HTERT RPE-1 (cell line): ENCODE results near the gene SFTPB.

Experiments used
- in situ Hi-C: fragments of 300-500 bp; cut with MboI; formaldehyde crosslinking; loops from 4 replicates; pipeline ENCODE4 v1.14.3; 2020; ENCODE audit warnings: low sequenced_read_pairs

SFTPB gene

GRCh38 chr2:85704038-85704437, 36.0 kb upstream of the SFTPB start:
- in situ Hi-C loops: loop anchor here (25.0 kb wide), 1 partner anchor 108 kb away; no protein-coding TSS in a partner anchor

DNA sequence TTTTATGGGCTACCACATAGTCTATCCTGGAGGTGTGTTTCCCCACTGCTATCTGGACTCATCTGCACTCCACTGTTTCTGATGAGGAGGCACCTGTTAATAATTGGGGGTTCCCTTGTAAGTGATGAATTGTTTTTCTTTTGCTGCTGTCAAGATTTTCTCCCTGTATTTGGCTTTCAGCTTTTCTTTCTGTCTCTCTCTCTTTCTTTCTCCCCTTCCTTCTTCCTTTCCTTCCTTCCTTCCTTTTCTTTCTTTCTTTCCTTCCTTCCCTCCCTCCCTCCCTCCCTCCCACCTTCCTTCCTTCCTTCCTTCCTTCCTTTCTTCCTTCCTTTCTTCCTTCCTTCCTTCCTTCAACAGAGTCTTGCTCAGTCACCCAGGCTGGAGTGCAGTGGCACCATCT, 35.3 kb upstream of the SFTPB start:
- in situ Hi-C loops: loop anchor here (25.0 kb wide), 1 partner anchor 109 kb away; no protein-coding TSS in a partner anchor

- in situ Hi-C loops: loop anchor here (25.0 kb wide), 1 partner anchor 110 kb away; no protein-coding TSS in a partner anchor
These were observed 34.8 kb upstream of the SFTPB start for GRCh38 chr2:85702800-85703199.

GRCh38 chr2:85702172-85702571, 34.2 kb upstream of the SFTPB start:
- in situ Hi-C loops: loop anchor here (25.0 kb wide), 1 partner anchor 110 kb away; no protein-coding TSS in a partner anchor

GRCh38 chr2:85699325-85699724, 31.3 kb upstream of the SFTPB start:
- in situ Hi-C loops: no loop called here

GRCh38 chr2:85698880-85699254, 30.9 kb upstream of the SFTPB start:
- in situ Hi-C loops: no loop called here

DNA sequence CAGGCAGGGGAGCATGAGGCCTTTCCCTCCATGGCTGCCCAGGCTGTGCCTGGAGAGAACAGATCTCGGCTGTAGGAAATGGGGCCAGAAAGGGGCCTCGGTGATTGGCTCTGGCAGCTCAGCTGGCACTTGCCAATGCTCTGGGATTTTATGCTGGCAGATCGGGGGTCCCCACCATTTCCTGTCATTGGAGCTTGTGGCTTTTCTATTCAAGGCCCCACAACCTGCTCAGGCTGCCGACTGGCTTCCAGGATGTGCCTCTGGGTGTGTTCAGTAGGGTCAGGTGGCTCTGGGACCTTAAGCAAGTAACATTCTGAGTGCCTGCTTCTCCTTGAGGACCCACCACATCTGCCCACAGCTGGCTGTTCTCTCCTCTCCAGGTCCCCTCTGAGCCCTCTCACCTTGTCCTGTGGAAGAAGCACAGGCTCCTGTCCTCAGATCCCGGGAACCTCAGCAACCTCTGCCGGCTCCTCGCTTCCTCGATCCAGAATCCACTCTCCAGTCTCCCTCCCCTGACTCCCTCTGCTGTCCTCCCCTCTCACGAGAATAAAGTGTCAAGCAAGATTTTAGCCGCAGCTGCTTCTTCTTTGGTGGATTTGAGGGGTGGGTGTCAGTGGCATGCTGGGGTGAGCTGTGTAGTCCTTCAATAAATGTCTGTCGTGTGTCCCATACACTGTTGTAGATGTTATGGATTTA, 30.3 kb upstream of the SFTPB start:
- in situ Hi-C loops: no loop called here

DNA sequence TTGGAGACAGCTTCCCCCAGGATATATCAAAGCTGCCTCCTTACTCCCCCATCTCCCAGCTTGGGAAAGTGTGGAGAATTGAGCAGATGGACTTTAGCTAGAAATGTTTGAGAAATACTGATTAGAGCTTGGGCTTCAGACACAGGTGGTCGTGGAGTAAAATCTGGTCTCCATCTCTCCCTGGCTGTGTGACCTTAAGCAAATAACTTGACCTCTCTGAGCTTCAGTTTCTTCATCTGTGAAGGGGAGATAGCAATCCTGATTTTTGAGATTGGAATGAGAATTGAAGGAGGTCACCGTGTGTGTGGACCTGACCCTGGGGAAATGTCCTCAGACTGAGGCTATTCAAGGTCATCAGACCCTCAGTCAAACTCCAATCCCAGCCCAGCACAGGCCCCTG, 29.7 kb upstream of the SFTPB start:
- in situ Hi-C loops: no loop called here

DNA sequence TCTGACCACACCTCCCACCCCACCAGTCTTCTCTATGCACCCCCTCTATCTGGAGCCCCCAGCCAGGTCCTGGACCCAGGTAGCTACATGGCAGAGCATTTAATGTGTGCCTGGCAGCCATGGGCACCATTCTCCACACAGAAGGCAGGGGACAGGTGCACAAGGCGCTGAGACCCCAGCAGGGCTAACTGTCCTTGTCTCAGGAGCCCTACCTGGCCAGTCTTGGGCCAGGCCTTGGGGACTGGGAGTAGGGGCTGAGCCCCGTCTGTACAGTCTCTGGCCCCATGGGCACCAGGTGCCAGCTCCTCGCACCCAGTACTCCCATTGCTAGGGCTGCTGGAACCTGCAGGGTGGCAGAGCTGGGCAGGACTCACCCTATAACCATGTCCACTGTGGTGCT, 29.1 kb upstream of the SFTPB start:
- in situ Hi-C loops: no loop called here

DNA sequence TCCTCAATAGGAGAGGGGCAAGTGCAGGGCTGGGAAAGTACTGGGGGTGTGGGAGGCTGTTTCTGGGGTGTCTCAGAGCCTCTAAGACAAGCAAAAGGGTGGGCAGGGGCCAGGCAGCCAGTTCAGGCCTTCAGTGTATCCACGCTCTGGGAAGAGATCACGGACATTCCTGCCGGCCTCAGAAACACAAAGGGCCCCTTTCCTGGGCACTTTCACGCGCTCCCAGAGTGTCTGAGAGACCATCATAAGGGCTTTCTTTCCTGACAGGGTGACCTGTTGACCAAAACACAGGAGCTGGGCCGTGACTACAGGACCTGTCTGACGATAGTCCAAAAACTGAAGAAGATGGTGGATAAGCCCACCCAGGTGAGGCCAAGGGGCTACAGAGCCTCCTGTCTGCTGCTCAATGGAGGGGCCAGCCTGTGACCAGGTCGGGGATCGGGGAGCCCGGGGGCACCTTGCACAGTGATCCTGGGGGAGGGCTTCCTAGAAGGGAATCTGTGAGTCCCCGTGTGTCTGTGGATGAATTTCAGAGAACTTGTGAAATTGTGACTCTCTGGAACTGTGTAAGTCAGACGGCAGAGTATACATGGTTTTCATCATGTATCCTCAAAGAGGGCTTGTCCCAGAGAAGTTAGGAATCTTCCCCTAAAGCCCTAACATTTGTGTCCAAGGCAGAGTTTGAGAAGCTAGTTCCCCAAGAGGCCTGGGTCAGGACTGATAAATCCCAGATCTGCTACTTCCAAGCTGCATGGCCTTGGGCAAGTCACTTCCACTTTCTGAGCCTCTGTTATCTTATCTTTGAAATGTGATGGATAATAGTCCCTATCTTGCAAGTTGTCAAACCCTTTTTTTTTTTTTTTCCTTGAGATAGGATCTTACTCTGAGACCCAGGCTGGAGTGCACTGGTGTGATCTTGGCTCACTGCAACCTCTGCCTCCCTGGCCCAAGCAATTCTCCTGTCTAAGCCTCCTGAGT, 28.0 kb upstream of the SFTPB start:
- in situ Hi-C loops: no loop called here

DNA sequence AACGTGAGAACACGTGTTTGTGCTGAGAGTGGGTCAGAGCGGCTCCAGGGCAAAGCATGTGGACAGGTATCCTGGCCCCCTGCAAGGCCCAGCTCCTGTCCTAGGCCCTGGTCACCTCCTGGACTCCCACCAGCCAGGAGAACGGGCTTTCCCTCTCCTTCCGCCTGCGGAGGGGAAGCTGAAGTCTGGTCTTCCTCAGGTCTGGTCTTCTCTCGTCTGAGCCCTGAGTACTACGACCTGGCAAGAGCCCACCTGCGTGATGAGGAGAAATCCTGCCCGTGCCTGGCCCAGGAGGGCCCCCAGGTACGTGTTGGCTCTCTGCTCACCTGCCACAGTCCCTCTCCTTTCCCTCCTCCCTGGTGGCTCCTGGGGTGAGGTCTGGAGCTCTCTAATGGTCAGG, 27.1 kb upstream of the SFTPB start:
- in situ Hi-C loops: no loop called here

DNA sequence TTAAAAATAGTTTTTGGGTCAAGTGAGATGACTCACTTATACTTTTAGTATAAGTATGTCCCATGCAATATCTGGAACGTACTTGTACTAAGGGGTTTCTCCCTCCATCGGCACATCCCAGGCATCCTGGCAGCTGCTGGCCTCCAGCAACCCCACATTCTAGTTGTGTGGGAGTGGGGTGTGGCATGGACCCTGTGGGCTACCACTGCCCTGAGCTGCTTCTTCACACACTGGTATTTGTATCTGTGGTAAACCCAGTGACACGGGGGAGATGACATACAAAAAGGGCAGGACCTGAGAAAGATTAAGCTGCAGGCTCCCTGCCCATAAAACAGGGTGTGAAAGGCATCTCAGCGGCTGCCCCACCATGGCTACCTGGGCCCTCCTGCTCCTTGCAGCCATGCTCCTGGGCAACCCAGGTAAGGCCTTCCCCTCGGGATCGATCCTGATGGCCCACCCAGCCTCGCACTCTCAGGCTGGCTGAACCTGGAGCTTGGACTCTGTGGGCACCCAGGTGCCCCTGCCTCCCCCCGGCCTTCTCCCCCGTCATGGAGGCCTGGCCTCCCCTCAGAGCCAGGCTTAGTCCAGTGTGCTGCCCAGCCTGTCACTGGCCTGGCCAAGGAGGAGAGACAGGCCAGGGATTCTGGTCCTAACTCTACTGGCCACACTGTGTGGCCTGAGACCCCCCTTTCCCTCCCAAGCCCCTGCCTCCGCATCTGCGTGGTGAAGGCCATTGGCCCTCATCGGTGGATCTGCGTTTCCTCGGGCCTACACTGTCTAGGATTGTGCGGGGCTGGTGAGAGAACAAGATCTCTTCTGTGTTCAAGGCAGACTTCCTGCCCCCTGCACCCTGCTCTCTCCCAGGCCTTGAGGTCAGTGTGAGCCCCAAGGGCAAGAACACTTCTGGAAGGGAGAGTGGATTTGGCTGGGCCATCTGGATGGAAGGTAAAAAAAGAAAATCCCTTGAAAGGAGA, 26.3 kb upstream of the SFTPB start, which contains the start of gene GNLY:
Gene GNLY (plus strand): TSS at position 307 of the 974 bp plus-strand sequence. CDS start 61 bp downstream, at position 368.
- in situ Hi-C loops: no loop called here

DNA sequence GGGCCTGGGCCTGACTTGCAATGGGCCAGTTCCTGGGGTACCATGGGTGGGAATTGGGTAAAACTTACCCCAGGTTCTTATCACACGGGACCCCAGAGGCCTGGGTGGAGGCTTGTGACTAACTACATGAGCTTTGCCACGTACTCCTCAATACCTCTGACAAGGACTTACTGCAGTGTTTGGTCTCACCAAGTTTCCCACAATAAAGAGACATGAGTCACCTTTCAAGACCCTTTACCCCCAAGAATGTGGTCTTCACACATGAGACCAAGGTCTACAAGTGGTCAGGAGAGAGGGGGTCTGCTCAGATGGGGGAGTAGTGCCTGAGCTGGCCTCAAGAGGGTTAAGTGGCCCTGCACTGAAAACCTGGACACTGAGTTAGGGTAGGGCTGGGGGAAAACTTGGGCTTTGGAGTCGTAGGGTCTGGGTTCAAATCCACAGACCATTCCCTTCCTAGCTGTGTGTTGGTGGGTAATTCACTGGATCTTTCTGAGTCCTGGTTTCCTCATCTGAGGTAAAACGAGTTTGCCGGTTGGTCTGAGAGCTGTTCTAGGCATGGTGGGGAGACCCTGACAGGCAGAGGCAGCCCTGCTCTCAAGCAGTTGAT, 24.1 kb upstream of the SFTPB start:
- in situ Hi-C loops: no loop called here

DNA sequence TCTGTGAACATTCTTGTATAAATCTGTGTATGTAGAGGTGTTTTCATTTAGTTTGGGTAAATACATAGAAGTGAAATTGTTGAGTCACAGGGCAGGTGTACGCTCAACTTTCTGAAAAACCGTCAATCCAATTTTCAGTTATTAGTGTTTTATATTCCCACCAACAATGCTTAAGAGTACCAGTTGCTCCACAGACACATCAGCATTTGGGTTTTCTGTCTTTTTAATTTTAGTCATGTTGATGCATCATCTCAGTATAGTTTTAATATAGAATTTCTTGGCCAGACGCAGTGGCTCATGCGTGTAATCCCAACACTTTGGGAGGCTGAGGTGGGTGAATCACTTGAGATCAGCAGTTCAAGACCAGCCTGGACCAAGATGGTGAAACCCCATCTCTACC, 22.9 kb upstream of the SFTPB start:
- in situ Hi-C loops: no loop called here

- in situ Hi-C loops: no loop called here
These were observed 16.8 kb upstream of the SFTPB start for GRCh38 chr2:85684806-85685205.

- in situ Hi-C loops: no loop called here
These were observed 16.4 kb upstream of the SFTPB start for GRCh38 chr2:85684380-85684779.

DNA sequence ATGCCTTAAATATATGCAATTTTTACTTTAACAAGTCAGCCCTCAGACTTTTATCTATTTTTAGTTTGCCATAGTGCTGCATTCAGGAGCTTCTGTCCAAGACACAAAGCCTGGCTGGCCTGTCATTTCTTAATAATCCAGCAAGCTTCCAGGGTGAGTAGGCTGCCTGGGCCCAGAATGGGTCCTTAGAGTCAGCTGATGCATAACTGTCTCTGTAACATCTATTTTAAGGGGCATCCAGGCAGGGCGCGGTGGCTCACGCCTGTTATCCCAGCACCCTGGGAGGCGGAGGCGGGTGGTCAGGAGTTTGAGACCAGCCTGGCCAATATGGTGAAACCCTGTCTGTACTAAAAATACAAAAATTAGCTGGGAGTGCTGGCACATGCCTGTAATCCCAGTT, 14.4 kb upstream of the SFTPB start:
- in situ Hi-C loops: no loop called here

DNA sequence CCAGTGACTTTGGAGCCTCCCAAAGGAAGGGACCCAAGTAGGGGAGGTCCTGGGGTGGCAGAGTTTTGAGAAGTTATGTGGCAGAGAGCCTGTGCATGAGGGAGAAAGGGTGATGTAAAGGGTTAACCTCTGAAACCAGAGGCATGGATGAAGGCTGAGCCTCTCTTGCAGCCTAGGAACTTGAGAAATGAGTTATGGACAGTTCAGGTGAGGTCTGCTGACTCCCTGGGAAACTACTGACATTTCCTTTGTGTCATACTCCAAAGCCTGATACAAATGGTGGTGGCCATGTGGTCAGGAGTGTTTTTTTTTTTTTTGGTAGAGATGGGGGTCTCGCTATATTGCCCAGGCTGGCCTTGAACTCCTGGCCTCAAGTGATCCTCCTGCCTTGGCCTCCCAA, 13.8 kb upstream of the SFTPB start:
- in situ Hi-C loops: no loop called here

DNA sequence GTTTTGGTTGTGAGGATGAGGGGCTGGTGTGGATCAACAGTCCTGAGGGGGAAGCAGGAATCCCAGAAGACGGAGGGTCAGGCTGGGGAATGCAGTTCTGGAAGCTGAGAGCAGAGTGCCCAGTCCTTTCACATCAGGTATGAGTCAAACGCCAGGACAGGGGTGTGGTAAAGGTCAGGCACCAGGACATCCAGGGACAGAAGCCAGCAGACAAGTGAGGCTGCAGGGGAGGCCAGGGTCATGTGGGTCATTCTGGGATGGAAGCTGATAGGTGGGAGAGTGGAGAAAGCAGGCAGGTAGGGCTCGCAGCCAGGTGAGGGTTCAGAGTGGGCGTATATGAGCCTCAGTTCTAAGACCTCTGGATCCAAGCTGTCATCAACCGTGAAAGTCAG, 13.4 kb upstream of the SFTPB start:
- in situ Hi-C loops: no loop called here

GRCh38 chr2:85680707-85681371, 12.8 kb upstream of the SFTPB start:
- in situ Hi-C loops: no loop called here
